Nucleus accumbens (tissue), 56 donors: ENCODE measurements around the gene UBA5.
A peak's percentile ranks its signal among the peaks of the same experiment; 100 is the strongest.

ENCODE experiments used
- DNase-seq, 56 donors: peaks; one replicate each; lab custom pipeline; 2025; lab: John Stamatoyannopoulos, UW

The UBA5 gene

DNA sequence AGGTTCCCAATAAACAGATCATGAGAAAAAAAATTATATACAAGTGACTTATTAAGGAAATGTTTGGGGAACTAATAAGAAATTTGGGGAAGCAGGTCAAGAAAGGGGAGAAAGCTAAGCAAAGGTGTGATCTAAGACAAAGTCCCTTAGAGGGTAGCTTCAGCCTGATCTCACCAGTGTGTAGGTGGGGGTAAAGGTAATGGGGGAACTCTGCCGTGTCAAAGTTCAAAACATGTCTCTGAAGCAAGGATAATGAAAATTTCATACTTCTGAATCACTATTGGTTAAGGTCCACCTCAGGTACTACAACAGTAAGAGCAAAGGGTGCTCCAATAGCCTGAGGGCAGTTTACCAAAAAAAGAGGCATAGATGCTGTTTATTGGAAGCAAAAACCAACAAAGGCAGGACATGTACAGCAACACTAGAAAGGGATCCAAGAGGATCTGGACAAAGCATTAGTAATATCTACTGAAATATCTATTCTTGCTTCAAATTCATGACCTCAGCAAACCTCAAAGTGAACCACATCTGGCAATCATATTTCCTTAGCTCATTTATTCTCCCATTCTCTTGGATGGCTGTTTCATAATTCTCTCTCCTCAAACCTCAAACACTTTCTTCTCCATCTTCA, 7.4 kb upstream of the UBA5 start:
- no peak for DNase-seq

DNA sequence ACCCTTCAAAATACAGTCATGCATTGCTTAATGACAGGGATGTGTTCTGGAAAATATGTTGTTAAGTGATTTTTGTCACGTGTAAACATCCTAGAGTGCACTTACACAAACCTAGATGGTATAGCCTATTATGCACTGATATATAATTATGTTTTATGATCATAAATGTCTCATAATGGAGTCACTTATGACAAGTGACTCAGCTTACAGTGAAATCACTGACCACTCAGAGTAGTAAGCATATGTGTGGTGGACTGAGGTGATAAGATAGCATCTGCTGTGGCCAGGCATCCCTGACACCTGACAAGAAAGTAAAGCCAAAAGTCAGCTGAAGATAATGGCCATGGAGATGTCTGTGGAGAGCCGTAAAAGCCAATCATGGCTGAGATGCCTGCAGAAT, 5.9 kb upstream of the UBA5 start:
- no peak for DNase-seq

DNA sequence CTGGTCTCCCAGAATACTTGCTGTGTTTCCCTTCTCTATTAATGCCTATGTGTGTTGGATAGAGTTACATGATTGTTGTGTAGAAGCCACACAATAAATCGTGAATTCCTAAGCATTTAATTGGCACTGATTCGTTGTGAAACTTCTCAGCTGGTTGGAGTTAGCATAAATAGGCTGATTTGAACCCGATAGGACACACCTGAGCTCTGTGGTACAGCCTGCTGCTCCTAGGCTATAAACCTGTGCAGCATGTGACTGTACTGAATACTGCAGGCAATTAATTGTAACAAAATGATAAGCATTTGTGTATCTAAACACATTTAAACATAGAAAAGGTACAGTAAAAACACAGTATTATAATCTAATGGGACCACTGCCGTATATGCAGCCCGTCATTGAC, 5.4 kb upstream of the UBA5 start:
- DNase-seq: no peak

DNA sequence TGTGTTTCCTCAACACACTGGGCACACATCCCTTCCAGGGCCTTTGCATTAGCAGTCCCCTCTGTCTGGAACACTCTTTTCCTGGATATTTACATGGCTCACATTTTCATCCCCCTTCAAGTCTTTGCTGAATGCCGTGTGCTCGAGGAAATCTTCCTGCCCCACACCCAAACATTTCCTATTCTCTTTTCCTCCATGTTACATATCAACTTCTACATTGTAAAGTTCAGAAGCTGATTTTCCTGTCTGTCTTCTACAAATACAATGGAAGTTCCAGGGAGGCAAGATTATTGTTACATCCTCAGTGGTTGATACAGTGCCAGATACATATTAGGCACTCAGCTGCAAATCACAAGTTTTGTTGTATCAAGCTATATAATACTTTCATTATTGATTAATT, 4.7 kb upstream of the UBA5 start:
- no peak for DNase-seq

DNA sequence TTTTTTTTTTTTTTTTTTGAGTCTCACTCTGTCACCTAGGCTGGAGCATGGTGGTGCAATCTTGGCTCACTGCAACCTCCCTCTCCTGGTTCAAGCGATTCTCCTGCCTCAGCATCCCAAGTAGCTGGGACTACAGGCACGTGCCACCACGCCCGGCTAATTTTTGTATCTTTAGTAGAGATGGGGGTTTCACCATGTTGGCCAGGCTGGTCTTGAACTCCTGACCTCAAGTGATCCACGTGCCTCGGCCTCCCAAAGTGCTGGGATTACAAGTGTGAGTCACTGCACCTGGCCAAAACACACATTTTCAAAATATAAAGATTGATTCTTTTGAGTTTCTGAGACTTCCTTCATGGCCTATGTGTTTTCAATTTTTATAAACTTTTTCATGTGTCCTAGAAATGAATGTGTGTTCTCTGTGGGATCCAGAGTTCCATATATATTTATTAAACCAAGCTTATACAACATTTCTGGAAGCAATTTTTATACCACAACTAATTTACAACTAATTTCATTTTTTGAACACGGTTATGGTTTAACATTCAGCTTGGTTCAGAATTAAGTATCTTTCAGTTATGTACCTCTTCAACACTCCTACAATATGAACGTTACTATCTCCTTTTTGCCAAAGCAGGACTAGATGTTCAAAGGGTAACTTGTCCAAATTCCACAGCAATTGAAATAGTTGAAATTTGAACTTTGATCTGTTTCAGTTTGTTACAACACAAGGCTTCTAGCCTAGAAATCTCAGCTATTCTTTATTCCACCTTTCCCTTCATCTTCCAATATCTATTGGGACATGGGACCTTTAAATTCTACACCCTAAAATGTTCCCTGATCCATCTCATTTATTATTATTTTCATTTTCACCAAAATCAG, 2.0 kb upstream of the UBA5 start:
- DNase-seq: no peak

- DNase-seq: peak in 3 of 56 donors; percentile 7 to 28 (median 25)
Measured at GRCh38 chr3:132659000-132659364, 1.1 kb upstream of the UBA5 start.

DNA sequence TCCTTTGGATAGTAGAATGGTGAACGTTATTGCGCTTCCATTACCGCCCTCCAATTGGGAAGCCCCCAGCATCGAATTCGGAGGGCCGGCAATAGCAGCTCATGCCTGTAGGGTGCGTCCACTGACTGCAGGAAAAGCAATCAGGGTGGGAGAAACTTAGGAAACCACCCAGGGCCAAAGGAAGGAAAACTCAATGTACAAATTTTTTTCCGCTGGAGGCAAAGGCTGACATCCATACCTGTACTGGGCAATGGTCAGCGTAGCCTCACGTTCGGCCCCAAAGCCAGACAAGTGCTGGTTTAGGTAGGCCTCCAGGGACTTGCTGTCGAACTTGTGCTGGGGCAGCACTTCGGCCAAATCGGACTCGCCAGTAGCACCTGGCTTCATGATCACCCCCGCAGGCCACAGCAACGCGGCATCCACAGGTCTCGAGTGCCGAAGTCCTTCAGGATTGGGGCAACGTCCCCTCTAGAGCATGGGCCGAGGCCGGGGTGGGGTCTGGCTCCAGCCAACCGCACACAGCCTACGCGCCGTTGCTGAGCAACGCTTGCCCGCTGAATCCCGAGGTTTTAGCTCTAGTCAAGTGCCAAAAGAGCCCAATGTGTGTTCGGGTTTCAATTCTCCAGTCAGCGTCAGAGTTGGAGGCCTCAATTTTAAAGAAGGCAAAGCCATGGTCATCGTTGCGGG, 621 bp upstream of the UBA5 start, which contains the start of gene ACAD11:
Gene ACAD11, minus strand, starts transcription at position 445 of the 687 bp plus-strand sequence. Its CDS starts 58 bp downstream, at position 387.
- peak in 55 of 56 donors; percentile 16 to 82 (median 63) for DNase-seq

- DNase-seq: no peak
Measured at GRCh38 chr3:132660811-132661070, 612 bp downstream of the UBA5 start.

DNA sequence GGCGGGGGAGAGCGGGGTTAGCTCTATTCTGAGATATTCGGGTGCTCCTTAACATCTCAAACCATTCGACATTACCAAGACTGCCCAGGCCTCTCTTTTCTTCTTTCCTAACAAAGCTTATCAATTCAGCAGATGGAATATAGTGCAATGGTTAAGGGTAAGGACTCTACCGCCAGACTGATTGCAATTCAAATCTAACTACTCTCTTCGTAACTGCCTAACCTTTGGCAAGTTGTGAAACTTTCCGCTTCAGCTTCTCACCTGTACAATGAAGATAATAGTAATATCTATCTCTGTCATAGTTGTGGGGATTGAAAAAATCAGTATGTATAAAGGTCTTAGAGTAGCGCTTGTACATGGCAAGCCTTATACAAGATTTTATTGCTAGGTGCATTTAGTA, 972 bp downstream of the UBA5 start:
- no peak for DNase-seq

DNA sequence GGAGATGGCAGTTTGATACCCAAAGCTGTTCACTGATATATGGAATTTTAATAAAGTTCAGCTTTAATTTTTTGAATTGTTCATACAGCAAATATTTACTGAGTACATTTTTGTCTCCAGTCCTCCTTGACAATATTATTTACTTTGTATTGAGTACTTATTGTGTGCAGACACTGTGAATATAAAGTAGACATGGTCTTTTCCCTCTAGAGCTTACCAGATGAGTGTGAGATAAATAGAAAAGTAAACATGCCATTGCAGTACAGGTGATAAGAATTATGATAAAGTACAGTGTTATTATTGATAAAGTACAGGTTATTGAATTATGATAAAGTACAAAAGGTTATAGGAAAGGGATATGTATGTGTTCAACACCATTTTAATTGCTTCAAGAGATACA, 2.1 kb downstream of the UBA5 start:
- DNase-seq: no peak

- DNase-seq: no peak
Measured at GRCh38 chr3:132665230-132665745, 5.2 kb downstream of the UBA5 start.

- DNase-seq: no peak
Measured at GRCh38 chr3:132669256-132669777, 9.2 kb downstream of the UBA5 start.

DNA sequence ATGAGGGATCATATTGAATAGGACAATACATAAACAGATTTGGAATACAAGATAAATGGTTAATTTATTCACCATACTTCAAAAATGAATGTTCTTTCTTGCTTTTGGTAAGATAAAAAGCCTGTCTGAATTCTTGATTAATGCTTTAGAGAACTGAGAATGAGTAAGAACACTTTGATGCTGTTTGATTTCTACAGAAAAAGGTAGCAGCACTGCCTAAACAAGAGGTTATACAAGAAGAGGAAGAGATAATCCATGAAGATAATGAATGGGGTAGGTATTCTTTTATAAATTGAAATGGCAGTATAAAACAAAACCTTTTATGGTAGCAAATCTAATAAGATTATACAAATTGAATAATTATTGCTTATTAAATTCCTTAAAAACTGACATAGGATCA, 15.3 kb downstream of the UBA5 start:
- no peak for DNase-seq

- DNase-seq: no peak
Measured at GRCh38 chr3:132679911-132680310, 19.8 kb downstream of the UBA5 start.

DNA sequence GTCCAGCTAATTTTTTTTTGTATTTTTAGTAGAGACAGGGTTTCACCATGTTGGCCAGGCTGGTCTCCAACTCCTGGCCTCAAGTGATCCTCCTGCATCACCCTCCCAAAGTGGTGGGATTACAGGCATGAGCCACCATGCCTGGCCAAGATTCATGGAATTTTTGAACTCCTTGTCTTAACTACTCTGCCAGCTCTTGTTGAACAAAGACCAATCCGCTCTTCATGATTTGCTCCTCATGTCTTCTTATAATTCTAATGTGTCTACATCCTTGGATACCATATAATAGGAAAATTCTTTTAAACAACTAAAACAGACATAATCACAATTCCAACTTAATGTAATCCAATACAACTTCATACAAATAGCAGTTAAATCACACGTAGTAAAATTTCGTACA, 21.3 kb downstream of the UBA5 start:
- DNase-seq: no peak

- DNase-seq: no peak
Measured at GRCh38 chr3:132682201-132682600, 22.1 kb downstream of the UBA5 start.

DNA sequence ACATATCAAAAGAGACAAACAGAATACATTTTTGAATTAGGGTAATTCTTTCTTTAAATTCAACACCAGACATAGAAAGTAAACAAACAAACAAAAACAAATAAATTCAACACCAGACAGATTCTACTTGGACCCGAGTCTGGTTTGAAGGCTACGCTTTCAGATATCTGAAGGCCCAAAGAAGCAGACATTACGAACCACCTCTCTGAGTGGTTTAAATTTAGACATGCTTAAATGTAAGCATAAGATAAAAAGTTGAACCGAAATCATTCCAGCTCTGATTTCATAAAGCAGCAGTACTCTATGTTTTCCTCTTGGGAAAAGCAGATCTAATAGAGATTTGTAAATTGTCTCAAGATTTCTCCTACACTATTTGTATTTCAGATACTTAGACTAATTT, 29.9 kb downstream of the UBA5 start:
- no peak for DNase-seq

DNA sequence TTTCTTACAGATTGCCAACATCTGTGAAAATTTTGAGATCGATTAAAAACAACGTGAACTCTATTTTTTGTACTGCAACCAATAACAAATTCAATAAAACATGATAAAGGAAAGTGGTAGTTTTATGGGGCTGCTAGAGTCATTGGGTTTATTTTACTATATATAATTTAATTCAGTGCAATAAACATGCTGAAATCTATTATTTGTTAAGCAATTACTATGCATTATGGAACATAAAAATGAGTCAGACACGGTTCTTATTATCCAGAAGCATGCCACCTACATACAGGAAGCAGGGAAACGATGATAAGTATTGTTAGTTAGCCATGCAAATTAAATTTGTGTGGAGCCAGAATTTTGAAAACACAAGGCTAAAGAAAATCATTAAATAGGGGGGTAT, 34.9 kb downstream of the UBA5 start:
- DNase-seq: no peak

- no peak for DNase-seq
Measured at GRCh38 chr3:132695422-132695821, 35.3 kb downstream of the UBA5 start.

DNA sequence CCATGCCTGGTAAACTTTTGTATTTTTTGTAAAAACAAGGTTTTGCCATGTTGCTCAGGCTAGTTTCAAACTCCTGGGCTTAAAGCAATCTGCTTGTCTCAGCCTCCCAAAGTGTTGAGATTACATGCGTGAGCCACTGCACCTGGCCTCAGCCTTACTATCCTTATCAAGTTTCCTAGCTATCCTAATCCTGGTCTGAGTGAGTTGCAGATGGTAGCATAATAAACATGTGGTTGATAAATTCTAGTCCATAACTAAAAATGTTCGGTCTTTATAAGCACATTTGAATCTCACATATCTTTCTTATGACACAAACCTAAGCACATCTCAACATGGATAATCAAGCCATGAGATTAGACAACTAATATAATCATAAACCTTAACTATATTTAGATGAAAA, 43.6 kb downstream of the UBA5 start:
- DNase-seq: no peak

DNA sequence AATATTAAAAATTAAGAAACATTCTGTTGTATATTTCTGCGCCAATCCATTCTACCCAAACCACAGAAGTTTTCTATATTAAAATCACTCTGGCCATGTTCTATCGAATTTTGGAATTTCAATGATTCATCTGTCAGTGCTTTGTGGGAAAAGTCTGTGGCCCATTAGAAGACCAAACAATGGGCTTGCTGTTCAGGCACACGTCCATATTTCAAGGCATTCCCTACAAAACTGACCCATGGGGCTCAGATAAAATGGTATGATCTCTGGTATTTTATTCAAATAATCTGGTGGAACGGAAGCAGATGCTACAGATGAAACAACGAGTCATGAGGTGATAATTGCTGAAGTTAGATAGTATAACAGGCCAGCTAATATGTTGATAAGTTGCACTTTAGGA, 49.6 kb downstream of the UBA5 start:
- DNase-seq: no peak
